CD14-positive monocyte (primary cell): ENCODE measurements around the gene CCDC78. TPM values are rescaled to one million over a fixed set of nuclear protein-coding genes. Genes with fewer than 3 reads are reported as not detected.

ENCODE experiments used
- DNase-seq, 3 donors: peaks; one replicate each; pipeline ENCODE4 v3.0.0-alpha.2; 2011 to 2022
- H2AFZ ChIP-seq: 2 replicates; pipeline ENCODE4 v1.6.0; 2012; ENCODE audit warnings: mild to moderate bottlenecking, low read depth, low read length, inconsistent platforms; ENCODE audit not compliant: insufficient read depth, poor library complexity, severe bottlenecking
- H3K27ac ChIP-seq, 2 donors: 1 replicate in 1 of 2; 2 replicates in 1 of 2; pipeline ENCODE4 v1.5.1; 2012 to 2013; ENCODE audit warnings: low read length in 2 of 2, control low read depth in 1 of 2, inconsistent platforms in 1 of 2, low read depth in 1 of 2, mild to moderate bottlenecking in 1 of 2
- H3K27me3 ChIP-seq, 2 donors: one replicate each; pipeline versions ENCODE4 v1.6.0 to v1.6.1; 2011 to 2013; ENCODE audit warnings: low read length in 2 of 2; ENCODE audit not compliant: control insufficient read depth in 2 of 2, insufficient read depth in 2 of 2
- H3K36me3 ChIP-seq, 2 donors: replicated peaks in 1 of 2; 1 replicate in 1 of 2; 2 replicates in 1 of 2; pipeline versions ENCODE4 v1.5.1 to v1.6.1; 2012 to 2013; ENCODE audit warnings: low read length in 2 of 2, control low read depth in 1 of 2, inconsistent platforms in 1 of 2, mild to moderate bottlenecking in 1 of 2; ENCODE audit not compliant: insufficient read depth in 2 of 2, control insufficient read depth in 1 of 2
- H3K4me1 ChIP-seq, 2 donors: 1 replicate in 1 of 2; 2 replicates in 1 of 2; pipeline versions ENCODE4 v1.5.1 to v1.6.1; 2012 to 2013; ENCODE audit warnings: low read length in 2 of 2, control low read depth in 1 of 2, inconsistent platforms in 1 of 2, mild to moderate bottlenecking in 1 of 2, moderate library complexity in 1 of 2; ENCODE audit not compliant: insufficient read depth in 2 of 2, control insufficient read depth in 1 of 2
- H3K4me2 ChIP-seq: replicated peaks from 2 replicates; pipeline ENCODE3; 2012; ENCODE audit warnings: low read length, moderate library complexity, mild to moderate bottlenecking; ENCODE audit not compliant: poor library complexity, severe bottlenecking; ENCODE audit errors: extremely low read depth
- H3K4me3 ChIP-seq, 3 experiments: fragments of 200-600 bp in 1 of 3; sonication (generic) in 1 of 3; replicated peaks in 1 of 3; 1 replicate in 2 of 3; 2 replicates in 1 of 3; pipeline ENCODE4 v1.5.1; 2011 to 2013; ENCODE audit warnings: low read length in 3 of 3, mild to moderate bottlenecking in 3 of 3, control low read depth in 2 of 3, low read depth in 2 of 3, inconsistent platforms in 1 of 3, moderate library complexity in 1 of 3
- H3K79me2 ChIP-seq: 2 replicates; pipeline ENCODE4 v1.6.0; 2012; ENCODE audit warnings: mild to moderate bottlenecking, control low read depth, inconsistent platforms, low read length, moderate library complexity; ENCODE audit not compliant: insufficient read depth
- H3K9ac ChIP-seq: 2 replicates; pipeline ENCODE4 v1.6.0; 2017; ENCODE audit warnings: low read length, mild to moderate bottlenecking; ENCODE audit not compliant: insufficient read depth, poor library complexity, severe bottlenecking
- H3K9me3 ChIP-seq, 2 donors: replicated peaks in 1 of 2; 1 replicate in 1 of 2; 2 replicates in 1 of 2; pipeline versions ENCODE4 v1.5.1 to v1.6.1; 2012 to 2013; ENCODE audit warnings: low read length in 2 of 2, control low read depth in 1 of 2; ENCODE audit not compliant: control insufficient read depth in 1 of 2, insufficient read depth in 1 of 2
- H4K20me1 ChIP-seq: 2 replicates; pipeline ENCODE4 v1.6.0; 2012; ENCODE audit warnings: mild to moderate bottlenecking, low read length, control low read depth, moderate library complexity; ENCODE audit not compliant: insufficient read depth
- H3K27ac Mint-ChIP-seq, 7 donors: one replicate each; pipeline ENCODE4 v1.8.0; 2020; ENCODE audit warnings: mild to moderate bottlenecking in 7 of 7, mixed read lengths in 7 of 7, moderate library complexity in 6 of 7, inconsistent platforms in 2 of 7
- H3K27me3 Mint-ChIP-seq, 3 donors: one replicate each; pipeline ENCODE4 v1.8.0; 2021 to 2022; ENCODE audit warnings: low read depth in 3 of 3, mild to moderate bottlenecking in 3 of 3, mixed read lengths in 3 of 3, moderate library complexity in 3 of 3, inconsistent platforms in 1 of 3
- H3K36me3 Mint-ChIP-seq, 2 donors: one replicate each; pipeline ENCODE4 v1.8.0; 2020; ENCODE audit warnings: mixed read lengths in 2 of 2, inconsistent platforms in 1 of 2, mild to moderate bottlenecking in 1 of 2
- H3K4me1 Mint-ChIP-seq: one replicate; pipeline ENCODE4 v1.8.0; 2020; ENCODE audit warnings: mild to moderate bottlenecking, mixed read lengths
- H3K4me3 Mint-ChIP-seq, 2 donors: one replicate each; pipeline ENCODE4 v1.8.0; 2020; ENCODE audit warnings: mild to moderate bottlenecking in 2 of 2, mixed read lengths in 2 of 2, moderate library complexity in 1 of 2
- H3K9me3 Mint-ChIP-seq, 7 donors: one replicate each; pipeline ENCODE4 v1.8.0; 2020 to 2022; ENCODE audit warnings: mixed read lengths in 7 of 7, mild to moderate bottlenecking in 6 of 7, moderate library complexity in 6 of 7, inconsistent platforms in 2 of 7
- WGBS: methylation state at CpG from one replicate; pipeline ENCODE4 v1.1.5; 2013; ENCODE audit warnings: missing lambda C conversion rate; ENCODE audit not compliant: insufficient coverage; 5-methylcytosine and 5-hydroxymethylcytosine counted together
- intact Hi-C, 2 donors: fragments of 100-400 bp; cut with micrococcal nuclease; formaldehyde crosslinking; loops; one replicate each; pipeline versions ENCODE4 v1.15.0 to v1.15.1; 2023
- polyA plus RNA-seq, 3 donors: library from polyadenylated mRNA; depleted of rRNA in 1 of 3; unstranded in 2 of 3; stranded (reverse) in 1 of 3; fragments of 300-500 nt in 2 of 3; fragments of >200 nt in 1 of 3; fragmentation: Illumina TruSeq in 2 of 3; gene quantifications; 1 replicate in 2 of 3; 2 replicates in 1 of 3; pipeline ENCODE4 v1.2.3, GENCODE V29; 2012 to 2021
- TF ChIP-seq, protein P1 (sequence below): fragments of 200-600 bp; IDR thresholded peaks from one replicate; pipeline ENCODE4 v1.8.0; 2022; ENCODE audit warnings: antibody characterized with exemption, mild to moderate bottlenecking

CCDC78 gene
- polyA plus RNA-seq, 3 donors: 0.96 TPM; not detected in 2

DNA sequence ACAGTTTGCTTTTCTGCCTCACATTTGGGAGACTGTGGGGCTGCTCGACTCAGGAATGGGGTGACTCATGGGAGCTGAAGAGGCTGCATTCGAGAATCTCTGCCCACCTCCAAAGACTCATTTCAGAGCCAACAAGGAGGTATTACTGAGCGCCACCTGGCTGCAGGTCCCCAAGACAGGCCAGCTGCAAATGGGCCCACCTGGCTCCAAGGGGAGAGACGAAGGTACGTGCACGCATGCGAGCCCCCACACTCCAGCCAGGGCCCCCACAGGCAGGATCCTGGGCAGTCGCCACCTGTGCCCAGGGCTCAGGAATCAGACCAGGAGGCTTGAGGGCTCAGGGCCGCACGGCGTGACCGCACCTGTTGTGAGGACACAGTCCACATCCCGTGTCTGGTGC is 6.7 kb upstream of the CCDC78 start:
- intact Hi-C loops: no loop called here
- no peak overlapping the region for H3K4me3 ChIP-seq
- peaks cover 4 to 18% (median 5%) of the 10 kb centered on the region in 3 donors for H3K27me3 Mint-ChIP-seq
- no peak overlapping the region for H3K27ac Mint-ChIP-seq
- H3K36me3 Mint-ChIP-seq: peaks cover 51 to 67% of the 10 kb centered on the region in 2 donors
- DNase-seq: no peak
- no peak overlapping the region for H3K9ac ChIP-seq
- no peaks in the 10 kb centered on the region for H4K20me1 ChIP-seq
- H3K4me1 ChIP-seq: peaks cover 4 to 7% of the 10 kb centered on the region in 2 donors
- H3K9me3 ChIP-seq: no peaks in the 10 kb centered on the region
- no peak overlapping the region for H3K4me3 Mint-ChIP-seq
- H3K27me3 ChIP-seq: peaks cover 0 to 7% of the 10 kb centered on the region in 2 donors
- 91% methylated on average over 11 of the region's 13 CpGs for WGBS
- TF ChIP-seq, protein P1, sequence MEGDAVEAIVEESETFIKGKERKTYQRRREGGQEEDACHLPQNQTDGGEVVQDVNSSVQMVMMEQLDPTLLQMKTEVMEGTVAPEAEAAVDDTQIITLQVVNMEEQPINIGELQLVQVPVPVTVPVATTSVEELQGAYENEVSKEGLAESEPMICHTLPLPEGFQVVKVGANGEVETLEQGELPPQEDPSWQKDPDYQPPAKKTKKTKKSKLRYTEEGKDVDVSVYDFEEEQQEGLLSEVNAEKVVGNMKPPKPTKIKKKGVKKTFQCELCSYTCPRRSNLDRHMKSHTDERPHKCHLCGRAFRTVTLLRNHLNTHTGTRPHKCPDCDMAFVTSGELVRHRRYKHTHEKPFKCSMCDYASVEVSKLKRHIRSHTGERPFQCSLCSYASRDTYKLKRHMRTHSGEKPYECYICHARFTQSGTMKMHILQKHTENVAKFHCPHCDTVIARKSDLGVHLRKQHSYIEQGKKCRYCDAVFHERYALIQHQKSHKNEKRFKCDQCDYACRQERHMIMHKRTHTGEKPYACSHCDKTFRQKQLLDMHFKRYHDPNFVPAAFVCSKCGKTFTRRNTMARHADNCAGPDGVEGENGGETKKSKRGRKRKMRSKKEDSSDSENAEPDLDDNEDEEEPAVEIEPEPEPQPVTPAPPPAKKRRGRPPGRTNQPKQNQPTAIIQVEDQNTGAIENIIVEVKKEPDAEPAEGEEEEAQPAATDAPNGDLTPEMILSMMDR: no peak
- H3K4me2 ChIP-seq: no peak overlapping the region
- no peak overlapping the region for H3K27ac ChIP-seq
- H3K36me3 ChIP-seq: peaks cover 57 to 79% of the 10 kb centered on the region in 2 donors
- peaks cover 3% of the 10 kb centered on the region for H3K4me1 Mint-ChIP-seq
- H2AFZ ChIP-seq: no peak overlapping the region
- no peaks in the 10 kb centered on the region for H3K9me3 Mint-ChIP-seq
- no peaks in the 10 kb centered on the region for H3K79me2 ChIP-seq

DNA sequence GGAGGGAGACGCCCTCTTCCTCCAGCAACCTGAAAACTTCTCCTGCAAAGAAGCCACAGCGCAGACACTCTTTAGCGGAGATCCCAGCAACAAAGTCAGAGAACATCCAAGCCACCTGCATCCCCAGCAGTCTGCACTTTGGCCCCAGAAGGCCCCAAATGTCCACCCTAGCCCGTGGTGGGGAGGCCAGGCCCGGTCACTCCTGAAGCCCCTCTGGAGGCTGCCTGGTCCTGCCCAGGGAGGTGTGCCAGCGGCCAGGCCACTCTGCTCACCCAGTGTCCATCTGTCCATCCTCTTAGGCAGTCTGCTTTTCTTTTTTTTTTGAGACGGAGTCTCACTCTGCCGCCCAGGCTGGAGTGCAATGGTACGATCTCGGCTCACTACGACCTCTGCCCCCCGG is 6.1 kb upstream of the CCDC78 start:
- H3K4me3 Mint-ChIP-seq: no peak overlapping the region
- TF ChIP-seq, protein P1: no peak
- H3K9ac ChIP-seq: no peak overlapping the region

More for the DNA sequence above, 6.1 kb upstream of the CCDC78 start:
- H4K20me1 ChIP-seq: no peaks in the 10 kb centered on the region
- DNase-seq: no peak
- Mint-ChIP-seq H3K27me3 (peaks cover 4 to 23% (median 5%) of the 10 kb centered on the region in 3 donors), H3K9me3 (no peaks in the 10 kb centered on the region), H3K4me1 (peaks cover 3% of the 10 kb centered on the region), H3K36me3 (peaks cover 48 to 61% of the 10 kb centered on the region in 2 donors), H3K27ac (no peak overlapping the region)
- peaks cover 9 to 13% of the 10 kb centered on the region in 2 donors for H3K4me1 ChIP-seq
- no peak overlapping the region for H3K4me2 ChIP-seq
- no peaks in the 10 kb centered on the region for H3K9me3 ChIP-seq
- H3K27me3 ChIP-seq: peaks cover 0 to 12% of the 10 kb centered on the region in 2 donors
- no peak overlapping the region for H3K4me3 ChIP-seq
- no peaks in the 10 kb centered on the region for H3K79me2 ChIP-seq
- intact Hi-C loops: no loop called here
- WGBS: 99% methylated on average over 11 of the region's 12 CpGs
- H3K36me3 ChIP-seq: peaks cover 53 to 73% of the 10 kb centered on the region in 2 donors
- no peak overlapping the region for H2AFZ ChIP-seq
- H3K27ac ChIP-seq: no peak overlapping the region
